ENCODE results near the gene SLC25A44.
"Not testable (repeated sequence)": the region's sequence is repeated elsewhere in the genome, so short reads cannot be mapped to it uniquely, and the experiment has no call there.

The SLC25A44 gene

GRCh38 chr1:156212130-156212529 lies 18.2 kb downstream of the SLC25A44 start:
- no peak for DNase-seq

DNA sequence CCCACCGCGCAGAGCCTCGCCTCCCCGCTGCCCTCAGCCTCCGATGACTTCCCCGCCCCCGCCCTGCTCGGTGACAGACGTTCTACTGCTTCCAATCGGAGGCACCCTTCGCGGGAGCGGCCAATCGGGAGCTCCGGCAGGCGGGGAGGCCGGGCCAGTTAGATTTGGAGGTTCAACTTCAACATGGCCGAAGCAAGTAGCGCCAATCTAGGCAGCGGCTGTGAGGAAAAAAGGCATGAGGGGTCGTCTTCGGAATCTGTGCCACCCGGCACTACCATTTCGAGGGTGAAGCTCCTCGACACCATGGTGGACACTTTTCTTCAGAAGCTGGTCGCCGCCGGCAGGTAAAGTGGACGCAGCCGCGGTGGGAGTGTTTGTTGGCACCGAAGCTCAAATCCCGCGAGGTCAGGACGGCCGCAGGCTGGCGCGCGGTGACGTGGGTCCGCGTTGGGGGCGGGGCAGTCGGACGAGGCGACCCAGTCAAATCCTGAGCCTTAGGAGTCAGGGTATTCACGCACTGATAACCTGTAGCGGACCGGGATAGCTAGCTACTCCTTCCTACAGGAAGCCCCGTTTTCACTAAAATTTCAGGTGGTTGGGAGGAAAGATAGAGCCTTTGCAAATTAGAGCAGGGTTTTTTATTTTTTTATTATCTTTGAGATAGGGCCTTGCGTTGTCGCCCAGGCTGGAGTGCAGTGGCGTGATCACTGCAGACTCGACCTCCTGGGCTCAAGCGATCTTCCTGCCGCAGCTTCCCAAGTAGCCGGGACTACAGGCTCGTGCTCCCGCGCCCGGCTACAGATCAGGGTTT lies 19.1 kb downstream of the SLC25A44 start, which contains the start of gene PMF1:
Gene PMF1 (plus strand): TSS at position 175 of the 811 bp plus-strand sequence. CDS start 9 bp downstream, at position 184.
- peak; percentile 94 for DNase-seq

DNA sequence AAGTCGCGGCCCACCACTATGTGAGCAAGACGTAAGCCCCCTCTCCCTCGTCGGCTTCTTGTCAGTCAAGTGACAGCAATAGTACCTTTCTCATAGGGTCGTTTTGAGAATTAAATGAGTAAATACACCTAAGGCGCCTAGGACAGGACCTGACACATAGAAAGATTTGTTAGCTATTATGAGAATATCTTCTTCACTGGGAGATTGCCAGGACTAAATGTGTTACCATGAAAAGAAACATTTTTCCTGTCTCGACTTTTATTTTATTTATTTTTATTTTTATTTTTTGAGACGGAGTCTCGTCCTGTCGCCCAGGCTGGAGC lies 19.7 kb downstream of the SLC25A44 start:
- DNase-seq = no peak

DNA sequence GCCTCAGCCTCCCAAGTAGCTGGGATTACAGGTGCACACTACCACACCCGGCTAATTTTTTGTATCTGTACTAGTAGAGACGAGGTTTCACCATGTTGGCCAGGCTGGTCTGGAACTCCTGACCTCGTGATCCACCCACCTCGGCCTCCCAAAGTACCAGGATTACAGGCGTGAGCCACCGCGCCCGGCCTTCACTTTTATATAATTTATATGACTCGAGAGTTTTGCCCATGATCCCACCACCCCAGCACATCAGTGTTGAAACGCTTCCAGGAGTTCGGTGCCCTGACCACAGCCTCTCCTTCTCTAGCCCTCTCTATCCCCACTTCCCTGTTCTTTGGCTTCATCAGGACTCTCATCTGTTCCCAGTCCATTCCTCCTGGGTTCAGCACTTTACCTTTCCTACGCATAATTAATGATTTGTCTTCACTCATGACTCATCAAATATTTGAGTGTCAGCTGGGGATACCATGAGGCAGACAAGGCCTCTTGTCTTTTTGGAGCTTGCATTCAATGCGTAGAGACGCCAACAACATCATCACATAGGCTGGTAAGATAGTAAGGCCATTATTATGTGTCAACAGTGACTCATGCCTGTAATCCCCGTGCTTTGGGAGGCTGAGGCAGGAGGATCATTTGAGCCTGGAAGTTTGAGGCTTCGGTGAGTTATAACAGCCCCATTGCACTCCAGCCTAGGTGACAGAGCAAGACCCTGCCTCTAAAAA lies 20.3 kb downstream of the SLC25A44 start:
- DNase-seq = no peak

GRCh38 chr1:156216361-156217086 lies 22.6 kb downstream of the SLC25A44 start:
- not testable (repeated sequence) for DNase-seq

- DNase-seq = no peak
These were observed 24.0 kb downstream of the SLC25A44 start for GRCh38 chr1:156217871-156218270.

DNA sequence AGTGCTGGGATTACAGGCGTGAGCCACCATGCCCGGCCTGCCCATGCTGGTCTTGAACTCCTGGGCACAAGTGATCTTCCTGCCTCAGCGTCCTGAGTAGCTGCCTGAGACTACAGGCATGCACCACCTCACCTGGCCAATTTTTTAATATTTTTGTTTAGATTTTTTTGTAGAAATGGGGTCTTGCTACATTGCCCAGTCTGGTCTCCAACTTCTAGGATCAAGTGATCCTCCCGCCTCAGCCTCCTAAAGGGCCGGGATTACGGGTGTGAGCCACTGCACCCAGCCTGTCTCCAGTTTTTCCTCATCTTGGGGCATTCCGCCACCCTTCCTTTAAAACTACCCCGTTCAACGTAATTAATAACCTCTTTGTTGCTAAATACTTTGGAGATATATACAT lies 26.3 kb downstream of the SLC25A44 start:
- DNase-seq = no peak

DNA sequence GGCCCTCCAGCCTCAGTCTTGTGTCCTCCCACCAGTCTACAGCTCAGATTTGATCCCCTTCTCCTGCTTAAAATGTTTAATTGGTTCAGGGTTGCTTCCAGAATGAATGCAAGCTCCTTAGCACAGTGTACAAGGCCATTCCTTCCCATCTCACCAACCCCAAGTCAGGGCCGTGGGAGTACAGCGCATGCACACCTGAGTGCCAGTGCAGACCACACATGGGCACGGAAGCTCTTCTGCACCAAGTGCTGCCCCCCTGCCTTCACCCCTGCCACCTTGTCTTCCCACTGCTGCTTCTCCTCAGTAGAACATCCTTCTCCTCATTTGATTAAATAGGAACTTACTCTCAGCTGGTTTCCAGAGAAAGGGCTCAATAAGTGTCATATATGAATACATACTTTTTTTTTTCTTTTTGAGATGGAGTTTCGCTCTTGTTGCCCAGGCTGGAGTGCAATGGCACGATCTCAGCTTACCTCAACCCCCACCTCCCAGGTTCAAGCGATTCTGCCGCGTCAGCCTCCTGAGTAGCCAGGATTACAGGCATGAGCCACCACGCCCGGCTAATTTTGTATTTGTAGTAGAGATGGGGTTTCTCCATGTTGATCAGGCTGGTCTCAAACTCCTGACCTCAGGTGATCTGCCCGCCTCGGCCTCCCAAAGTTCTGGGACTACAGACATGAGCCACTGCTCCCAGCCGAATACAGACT lies 28.2 kb downstream of the SLC25A44 start:
- no peak for DNase-seq

GRCh38 chr1:156225677-156226014 lies 31.7 kb downstream of the SLC25A44 start:
- no peak for DNase-seq

DNA sequence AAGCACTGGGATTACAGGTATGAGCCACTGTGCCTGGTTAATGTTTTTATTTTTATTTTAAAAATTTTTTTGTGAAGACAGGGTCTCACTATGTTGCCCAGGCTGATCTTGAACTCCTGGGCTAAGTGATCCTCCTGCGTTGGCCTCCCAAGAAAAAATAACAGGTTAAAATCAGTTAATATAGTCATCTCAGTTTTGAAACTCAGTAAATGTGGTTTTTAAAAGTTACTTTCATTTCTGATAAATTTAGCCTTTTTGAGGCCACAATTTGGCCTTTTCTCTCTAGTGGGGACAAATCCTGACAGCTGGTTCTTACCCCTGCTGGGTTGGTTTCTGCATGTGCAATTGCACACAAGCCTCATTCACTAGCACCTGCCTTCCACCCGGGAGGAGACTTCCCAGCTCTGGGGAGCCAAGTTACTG lies 32.2 kb downstream of the SLC25A44 start:
- DNase-seq = no peak

- DNase-seq = no peak
These were observed 32.9 kb downstream of the SLC25A44 start for GRCh38 chr1:156226782-156227181.

- DNase-seq = no peak
These were observed 34.6 kb downstream of the SLC25A44 start for GRCh38 chr1:156228501-156228900.

GRCh38 chr1:156229809-156230472 lies 36.0 kb downstream of the SLC25A44 start:
- DNase-seq = no peak

DNA sequence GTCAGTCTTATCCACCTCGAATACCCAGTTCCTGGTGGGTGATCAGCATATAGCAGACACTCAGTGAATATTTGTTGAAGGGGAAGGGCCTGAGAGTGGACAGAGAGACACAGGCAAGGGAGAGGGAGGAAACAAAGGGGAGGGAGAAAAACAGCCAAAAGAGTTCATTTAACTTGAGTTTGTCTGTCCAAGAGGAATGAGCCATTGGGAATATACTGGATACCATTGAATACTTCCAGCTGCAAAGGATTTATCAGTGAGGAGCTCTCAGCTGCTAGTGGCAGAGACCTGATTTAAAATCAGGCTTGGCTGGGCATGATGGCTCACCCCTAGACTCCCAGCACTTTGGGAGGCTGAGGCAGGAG lies 36.6 kb downstream of the SLC25A44 start:
- DNase-seq = no peak

- peak; percentile 16 for DNase-seq
These were observed 38.4 kb downstream of the SLC25A44 start for GRCh38 chr1:156232201-156232894.

GRCh38 chr1:156233426-156234127 lies 39.7 kb downstream of the SLC25A44 start:
- DNase-seq = no peak

DNA sequence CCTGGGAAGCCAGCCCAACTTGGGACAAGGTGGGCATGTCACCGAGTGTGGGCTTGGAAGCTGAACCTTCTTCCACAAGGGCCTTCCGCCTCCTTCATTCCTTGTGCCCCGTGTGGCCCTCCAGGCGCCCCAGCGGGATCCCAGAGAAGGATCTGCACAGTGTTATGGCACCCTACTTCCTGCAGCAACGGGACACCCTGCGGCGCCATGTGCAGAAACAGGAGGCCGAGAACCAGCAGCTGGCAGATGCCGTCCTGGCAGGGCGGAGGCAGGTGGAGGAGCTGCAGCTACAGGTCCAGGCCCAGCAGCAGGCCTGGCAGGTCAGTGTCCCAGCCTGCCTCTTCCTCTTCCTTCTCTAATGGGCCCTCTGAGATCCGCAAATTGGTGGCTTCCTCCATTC lies 42.3 kb downstream of the SLC25A44 start:
- DNase-seq = no peak

DNA sequence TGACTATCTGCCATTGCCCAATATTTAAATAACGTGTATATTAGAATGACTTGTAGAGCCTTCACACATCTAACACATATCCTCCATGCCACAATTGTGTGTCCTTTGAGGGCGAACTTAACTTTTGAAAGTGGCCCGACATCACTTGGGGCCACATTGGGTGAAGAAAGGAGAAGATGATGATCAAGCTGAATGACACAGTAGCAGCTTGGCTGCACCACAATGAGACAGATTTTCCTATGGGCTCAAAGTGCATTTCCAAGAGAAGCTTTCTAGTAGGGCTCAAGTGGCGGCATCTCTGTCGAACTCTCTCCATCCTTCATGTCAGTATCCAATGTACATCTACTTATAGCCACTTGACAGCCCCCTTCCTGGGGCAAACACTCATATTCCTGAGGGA lies 44.3 kb downstream of the SLC25A44 start:
- no peak for DNase-seq

DNA sequence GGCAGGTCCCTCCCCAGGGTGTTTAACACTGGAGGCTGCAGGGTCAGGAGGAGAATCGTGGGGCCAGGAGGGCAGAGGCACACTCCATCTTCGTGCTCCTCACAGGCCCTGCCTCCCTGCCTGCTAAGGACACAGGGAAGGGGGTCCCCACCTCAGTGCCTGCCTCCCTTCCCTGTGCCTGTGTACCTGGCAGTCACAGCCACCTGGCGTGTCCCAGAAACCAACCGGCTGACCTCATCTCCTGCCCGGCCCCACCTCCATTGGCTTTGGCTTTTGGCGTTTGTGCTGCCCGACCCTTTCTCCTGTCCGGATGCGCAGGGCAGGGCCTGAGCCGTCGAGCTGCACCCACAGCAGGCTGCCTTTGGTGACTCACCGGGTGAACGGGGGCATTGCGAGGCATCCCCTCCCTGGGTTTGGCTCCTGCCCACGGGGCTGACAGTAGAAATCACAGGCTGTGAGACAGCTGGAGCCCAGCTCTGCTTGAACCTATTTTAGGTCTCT lies 47.5 kb downstream of the SLC25A44 start:
- no peak for DNase-seq

- no peak for DNase-seq
These were observed 48.0 kb downstream of the SLC25A44 start, which contains the start of gene BGLAP for GRCh38 chr1:156241926-156242325. BGLAP (plus strand) TSS chr1:156242184; CDS start chr1:156242232, 48 bp downstream.

GRCh38 chr1:156242738-156243137 lies 48.8 kb downstream of the SLC25A44 start:
- DNase-seq = no peak
